HUES48 (cell line): ENCODE results near the gene RERE.
A peak's percentile ranks its signal among the peaks of the same experiment; 100 is the strongest.
"Not testable (repeated sequence)": the region's sequence is repeated elsewhere in the genome, so short reads cannot be mapped to it uniquely, and the experiment has no call there.

Experiments
- H3K27ac ChIP-seq: one replicate; pipeline ENCODE4 v1.7.0; 2013; ENCODE audit warnings: low read depth, low read length, inconsistent platforms
- H3K27me3 ChIP-seq: 2 replicates; pipeline ENCODE4 v1.6.1; 2013; ENCODE audit warnings: mild to moderate bottlenecking, low read length; ENCODE audit not compliant: control insufficient read depth, insufficient read depth
- H3K36me3 ChIP-seq: 2 replicates; pipeline ENCODE4 v1.6.1; 2013; ENCODE audit warnings: low read length; ENCODE audit not compliant: control insufficient read depth, insufficient read depth
- H3K4me1 ChIP-seq: 2 replicates; pipeline ENCODE4 v1.6.1; 2013; ENCODE audit warnings: mild to moderate bottlenecking, low read length; ENCODE audit not compliant: control insufficient read depth, insufficient read depth
- H3K4me3 ChIP-seq: 2 replicates; pipeline ENCODE4 v1.5.1; 2013; ENCODE audit warnings: mild to moderate bottlenecking, low read depth, low read length
- H3K9ac ChIP-seq: 2 replicates; pipeline ENCODE4 v1.6.1; 2013; ENCODE audit warnings: mild to moderate bottlenecking, low read depth, low read length, moderate library complexity
- H3K9me3 ChIP-seq: 2 replicates; pipeline ENCODE4 v1.6.1; 2013; ENCODE audit warnings: low read length; ENCODE audit not compliant: control insufficient read depth, insufficient read depth

Gene RERE

DNA sequence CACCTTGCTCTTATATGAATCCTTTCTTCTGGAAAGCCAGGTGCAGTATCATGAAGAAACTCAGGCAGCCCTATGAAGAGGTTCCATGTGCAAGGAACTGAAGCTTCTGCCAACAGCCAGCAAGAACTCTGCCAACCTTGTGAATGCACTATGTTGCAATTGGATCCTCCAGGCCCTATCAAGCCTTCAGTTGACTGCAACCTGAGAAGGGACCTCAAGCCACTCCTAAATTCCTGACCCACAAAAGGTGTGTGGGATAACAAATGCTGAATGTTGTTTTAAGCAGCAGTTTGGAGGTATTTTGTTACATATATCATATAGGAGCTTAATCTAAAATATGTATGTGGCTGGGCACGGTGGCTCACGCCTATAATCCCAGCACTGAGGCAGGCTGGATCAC is 84.0 kb downstream of the RERE start:
- Histone ChIP-seq H3K4me1 (peaks cover 7% of the 10 kb centered on the region), H3K9me3 (0 out of 2 replicates have a peak, but pooled peaks cover 8% of the 10 kb centered on the region), H3K9ac (no peak overlapping the region), H3K27me3 (no peaks in the 10 kb centered on the region), H3K4me3 (no peak overlapping the region), H3K27ac (no peak overlapping the region), H3K36me3 (no peaks in the 10 kb centered on the region; the same call in 1 of the 2 replicates)

GRCh38 chr1:8731162-8731561 is 86.3 kb downstream of the RERE start:
- Histone ChIP-seq H3K4me3 (peak overlapping the region; percentile 33; the same call in 1 of the 2 replicates), H3K9ac (no peak overlapping the region), H3K27me3 (no peaks in the 10 kb centered on the region), H3K36me3 (no peaks in the 10 kb centered on the region; the same call in 1 of the 2 replicates), H3K4me1 (peaks cover 7% of the 10 kb centered on the region), H3K27ac (peak overlapping the region; percentile 54), H3K9me3 (0 out of 2 replicates have a peak, but pooled peaks cover 8% of the 10 kb centered on the region)

GRCh38 chr1:8728464-8728863 is 89.0 kb downstream of the RERE start:
- no peak overlapping the region for H3K27ac ChIP-seq
- H3K36me3 ChIP-seq = no peaks in the 10 kb centered on the region; the same call in 1 of the 2 replicates
- H3K9me3 ChIP-seq = 0 out of 2 replicates have a peak, but pooled peaks cover 8% of the 10 kb centered on the region
- H3K9ac ChIP-seq = no peak overlapping the region
- H3K4me3 ChIP-seq = no peak overlapping the region
- H3K27me3 ChIP-seq = no peaks in the 10 kb centered on the region
- H3K4me1 ChIP-seq = peaks cover 7% of the 10 kb centered on the region

- H3K9me3 ChIP-seq = 0 out of 2 replicates have a peak, but pooled peaks cover 5% of the 10 kb centered on the region
- no peak overlapping the region for H3K27ac ChIP-seq
- no peak overlapping the region for H3K9ac ChIP-seq
- peaks cover 7% of the 10 kb centered on the region for H3K4me1 ChIP-seq
- H3K36me3 ChIP-seq = no peaks in the 10 kb centered on the region; the same call in 1 of the 2 replicates
- H3K27me3 ChIP-seq = no peaks in the 10 kb centered on the region
- H3K4me3 ChIP-seq = no peak overlapping the region
Observed at GRCh38 chr1:8727809-8728213, 89.6 kb downstream of the RERE start.

DNA sequence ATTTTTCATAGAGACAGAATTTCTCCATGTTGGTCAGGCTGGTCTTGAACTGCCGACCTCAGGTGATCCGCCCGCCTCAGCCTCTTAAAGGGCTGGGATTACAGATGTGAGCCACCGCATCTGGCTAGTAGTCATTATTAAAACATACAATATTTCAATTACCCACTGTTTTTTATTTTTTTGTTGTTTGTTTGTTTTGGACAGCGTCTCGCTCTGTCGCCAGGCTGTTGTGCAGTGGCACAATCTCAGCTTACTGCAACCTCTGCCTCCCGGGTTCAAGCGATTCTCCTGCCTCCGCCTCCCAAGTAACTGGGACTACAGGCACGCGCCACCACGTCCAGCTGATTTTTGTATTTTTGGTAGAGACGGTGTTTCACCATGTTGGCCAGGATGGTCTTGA is 90.1 kb downstream of the RERE start:
- not testable (repeated sequence) for H3K4me3 ChIP-seq, H3K9me3 ChIP-seq, H3K27me3 ChIP-seq, H3K27ac ChIP-seq, H3K36me3 ChIP-seq, H3K4me1 ChIP-seq, H3K9ac ChIP-seq

DNA sequence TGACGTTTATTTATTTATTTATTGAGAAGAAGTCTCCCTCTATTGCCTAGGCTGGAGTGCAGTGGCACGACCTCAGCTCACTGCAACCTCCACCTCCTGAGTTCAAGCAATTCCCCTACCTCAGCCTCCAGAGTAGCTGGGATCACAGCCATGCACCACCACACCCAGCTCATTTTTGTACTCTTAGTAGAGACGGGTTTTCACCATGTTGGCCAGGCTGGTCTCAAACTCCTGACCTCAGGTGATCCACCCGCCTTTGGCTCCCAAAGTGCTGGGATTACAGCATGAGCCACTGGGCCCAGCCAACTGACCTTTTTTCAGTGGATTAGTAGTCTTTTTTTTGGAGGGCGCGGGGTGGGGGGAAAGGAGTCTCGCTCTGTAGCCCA is 90.6 kb downstream of the RERE start:
- H3K9ac ChIP-seq, H3K27ac ChIP-seq, H3K4me1 ChIP-seq, H3K9me3 ChIP-seq, H3K36me3 ChIP-seq, H3K4me3 ChIP-seq, H3K27me3 ChIP-seq: not testable (repeated sequence)

- no peak overlapping the region for H3K4me3 ChIP-seq
- H3K9me3 ChIP-seq = no peaks in the 10 kb centered on the region
- no peaks in the 10 kb centered on the region for H3K27me3 ChIP-seq
- peaks cover 17% of the 10 kb centered on the region for H3K4me1 ChIP-seq
- no peaks in the 10 kb centered on the region for H3K36me3 ChIP-seq
- no peak overlapping the region for H3K9ac ChIP-seq
- H3K27ac ChIP-seq = no peak overlapping the region
Observed at GRCh38 chr1:8723010-8723409, 94.4 kb downstream of the RERE start.

DNA sequence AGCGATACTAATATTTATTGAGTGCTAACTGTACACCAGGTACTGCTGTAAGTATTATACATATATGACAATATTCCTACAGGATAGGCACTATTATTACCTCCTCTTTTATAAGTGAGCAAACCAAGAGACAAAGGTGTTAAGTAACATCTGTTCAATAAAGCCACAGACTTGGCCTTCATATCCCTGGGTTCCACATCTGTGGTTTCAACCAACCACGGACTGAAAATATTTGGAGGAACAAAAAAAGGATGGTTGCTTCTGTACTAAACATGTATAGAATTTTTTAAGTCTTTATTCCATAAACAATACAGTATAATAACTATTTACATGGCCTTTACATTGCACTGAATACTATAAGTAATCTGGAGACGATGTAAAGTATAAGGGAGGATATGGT is 95.1 kb downstream of the RERE start:
- Histone ChIP-seq H3K4me3 (no peak overlapping the region), H3K27me3 (no peaks in the 10 kb centered on the region), H3K4me1 (peaks cover 22% of the 10 kb centered on the region), H3K9ac (no peak overlapping the region), H3K27ac (no peak overlapping the region), H3K36me3 (no peaks in the 10 kb centered on the region), H3K9me3 (no peaks in the 10 kb centered on the region)

DNA sequence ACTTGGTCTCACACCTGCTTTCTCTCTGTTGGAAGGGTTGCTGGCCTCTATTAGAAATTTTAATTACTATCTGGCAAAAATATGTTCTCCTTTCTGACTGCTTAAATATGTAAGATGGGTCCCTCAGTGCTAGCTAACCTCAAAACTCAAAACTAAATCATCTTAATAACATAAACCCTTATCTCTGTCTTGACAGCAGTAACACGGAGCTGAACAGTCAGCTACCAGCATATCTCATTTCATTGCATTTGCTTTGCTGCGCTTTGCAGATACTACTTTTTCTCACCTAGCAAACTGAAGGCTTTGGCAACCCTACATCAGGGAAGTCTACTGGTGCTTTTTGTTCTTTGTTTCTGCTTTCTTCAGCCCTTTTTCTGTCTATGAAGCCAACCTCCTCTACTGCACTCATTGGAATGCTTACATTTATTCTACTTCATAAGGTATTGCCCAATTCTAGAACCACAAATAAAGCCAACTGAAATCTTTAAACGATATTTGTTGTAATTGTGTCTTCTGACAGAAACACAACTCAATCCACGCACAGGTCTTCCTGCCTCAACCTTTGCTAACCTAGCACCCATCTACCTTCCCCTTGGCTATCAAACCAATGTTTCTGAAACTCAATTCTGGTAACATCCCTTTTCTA is 95.6 kb downstream of the RERE start:
- H3K4me3 ChIP-seq = no peak overlapping the region

DNA sequence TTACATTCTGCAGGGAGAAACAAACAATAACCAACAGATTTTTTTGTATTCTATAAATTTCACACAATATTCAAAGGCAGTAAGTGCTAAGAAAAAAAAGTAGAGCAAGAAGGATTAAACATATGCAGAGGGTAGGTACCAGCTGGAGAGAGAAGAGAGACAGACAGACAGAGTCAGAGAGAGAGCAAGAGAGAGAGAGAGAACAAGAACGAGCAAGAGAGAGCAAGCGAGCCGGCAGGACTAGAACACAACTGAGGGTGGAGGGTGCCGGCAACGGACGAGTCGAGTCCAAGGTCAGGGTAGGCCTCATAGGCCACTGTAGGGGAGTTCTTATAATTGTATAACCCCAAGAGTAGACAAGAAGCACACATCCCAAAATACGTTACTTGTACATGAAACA is 97.1 kb downstream of the RERE start:
- Histone ChIP-seq H3K36me3 (no peaks in the 10 kb centered on the region), H3K27me3 (no peaks in the 10 kb centered on the region), H3K4me1 (peaks cover 27% of the 10 kb centered on the region), H3K9me3 (no peaks in the 10 kb centered on the region), H3K4me3 (no peak overlapping the region), H3K27ac (no peak overlapping the region), H3K9ac (no peak overlapping the region)

More for the DNA sequence above, 95.6 kb downstream of the RERE start:
- no peaks in the 10 kb centered on the region for H3K36me3 ChIP-seq
- H3K27me3 ChIP-seq = no peaks in the 10 kb centered on the region
- H3K27ac ChIP-seq = no peak overlapping the region
- H3K9me3 ChIP-seq = no peaks in the 10 kb centered on the region
- H3K9ac ChIP-seq = no peak overlapping the region
- peaks cover 27% of the 10 kb centered on the region for H3K4me1 ChIP-seq

- Histone ChIP-seq H3K27me3 (no peaks in the 10 kb centered on the region), H3K9me3 (no peaks in the 10 kb centered on the region), H3K27ac (peak overlapping the region; percentile 32), H3K4me3 (no peak overlapping the region), H3K36me3 (no peaks in the 10 kb centered on the region), H3K9ac (no peak overlapping the region), H3K4me1 (peaks cover 27% of the 10 kb centered on the region)
Observed at GRCh38 chr1:8718850-8719361, 98.5 kb downstream of the RERE start.
